SK-N-SH treated with all-trans-retinoic acid at 6 μM for 48 hours (cell line): Measurements from ENCODE around the gene DPEP2NB.

ENCODE experiments used
- CSDC2 ChIP-seq: fragments of 250-450 bp; sonication (Bioruptor Pico); IDR thresholded peaks from 2 replicates; pipeline ENCODE4 v1.5.0; 2020; ENCODE audit warnings: mild to moderate bottlenecking, moderate library complexity
- ESRRG ChIP-seq: fragments of 250-450 bp; sonication (Bioruptor Pico); IDR thresholded peaks from 2 replicates; pipeline ENCODE4 v1.6.1; 2021; ENCODE audit warnings: mild to moderate bottlenecking
- RARB ChIP-seq: fragments of 250-450 bp; sonication (Bioruptor Pico); IDR thresholded peaks from 2 replicates; pipeline ENCODE4 v1.8.0; 2021; ENCODE audit warnings: mild to moderate bottlenecking, moderate library complexity
- ZFP30 ChIP-seq: fragments of 450-650 bp; formaldehyde crosslinking; IDR thresholded peaks from 2 replicates; pipeline ENCODE4 v1.5.0; 2022; ENCODE audit warnings: mild to moderate bottlenecking, moderate library complexity
- TF ChIP-seq, protein P1 (sequence below): fragments of 250-450 bp; sonication (Bioruptor Pico); IDR thresholded peaks from 2 replicates; pipeline ENCODE4 v1.8.0; 2020; ENCODE audit warnings: mild to moderate bottlenecking, moderate library complexity, borderline replicate concordance
- TF ChIP-seq, protein P2 (sequence below): fragments of 250-450 bp; sonication (Bioruptor Pico); IDR thresholded peaks from 2 replicates; pipeline ENCODE4 v1.8.0; 2021; ENCODE audit warnings: low read depth, mild to moderate bottlenecking, moderate library complexity, borderline replicate concordance
- TF ChIP-seq, protein P3 (sequence below): fragments of 250-450 bp; sonication (Bioruptor Pico); IDR thresholded peaks from 2 replicates; pipeline ENCODE4 v1.5.1; 2020; ENCODE audit warnings: low read depth, mild to moderate bottlenecking, moderate library complexity

DNA sequence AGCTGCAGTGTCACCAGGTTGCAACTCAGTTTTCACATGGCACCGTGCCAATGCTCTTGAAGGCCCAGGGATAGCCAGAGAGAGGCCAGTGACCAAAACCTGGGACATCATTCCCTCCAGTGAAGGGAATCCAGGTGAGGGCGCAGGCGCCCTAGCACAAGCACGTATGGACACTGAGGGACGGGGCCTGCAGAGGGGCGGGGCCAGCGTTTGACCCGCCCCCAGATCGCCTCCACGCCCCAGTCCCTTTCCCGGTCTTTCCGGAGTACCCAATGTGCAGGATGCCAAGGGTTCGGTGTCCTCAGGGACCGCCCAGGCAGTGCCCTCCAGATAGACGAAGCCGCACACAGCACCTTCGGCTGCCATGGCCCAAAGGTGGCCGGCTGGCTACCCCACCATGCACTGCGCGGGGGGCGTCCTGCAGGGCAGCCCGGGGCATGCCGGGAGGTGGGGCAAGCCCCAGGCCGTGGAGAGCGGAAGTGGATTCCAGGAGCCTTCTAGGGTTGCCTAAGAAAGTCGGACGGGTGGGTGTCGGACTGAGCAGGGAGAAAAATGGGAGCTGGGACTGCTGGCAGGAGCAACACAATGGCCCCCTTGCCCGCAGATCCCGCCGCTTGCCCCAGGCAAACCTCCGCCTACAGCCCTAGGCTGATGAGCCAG is 51.9 kb downstream of the DPEP2NB start:
- TF ChIP-seq ESRRG (no peak), ZFP30 (no peak), CSDC2 (CRISPR knock-in tag) (no peak), RARB (CRISPR knock-in tag) (no peak)
- TF ChIP-seq, protein P1, sequence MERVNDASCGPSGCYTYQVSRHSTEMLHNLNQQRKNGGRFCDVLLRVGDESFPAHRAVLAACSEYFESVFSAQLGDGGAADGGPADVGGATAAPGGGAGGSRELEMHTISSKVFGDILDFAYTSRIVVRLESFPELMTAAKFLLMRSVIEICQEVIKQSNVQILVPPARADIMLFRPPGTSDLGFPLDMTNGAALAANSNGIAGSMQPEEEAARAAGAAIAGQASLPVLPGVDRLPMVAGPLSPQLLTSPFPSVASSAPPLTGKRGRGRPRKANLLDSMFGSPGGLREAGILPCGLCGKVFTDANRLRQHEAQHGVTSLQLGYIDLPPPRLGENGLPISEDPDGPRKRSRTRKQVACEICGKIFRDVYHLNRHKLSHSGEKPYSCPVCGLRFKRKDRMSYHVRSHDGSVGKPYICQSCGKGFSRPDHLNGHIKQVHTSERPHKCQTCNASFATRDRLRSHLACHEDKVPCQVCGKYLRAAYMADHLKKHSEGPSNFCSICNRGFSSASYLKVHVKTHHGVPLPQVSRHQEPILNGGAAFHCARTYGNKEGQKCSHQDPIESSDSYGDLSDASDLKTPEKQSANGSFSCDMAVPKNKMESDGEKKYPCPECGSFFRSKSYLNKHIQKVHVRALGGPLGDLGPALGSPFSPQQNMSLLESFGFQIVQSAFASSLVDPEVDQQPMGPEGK (CRISPR knock-in tag) = no peak
- TF ChIP-seq, protein P2, sequence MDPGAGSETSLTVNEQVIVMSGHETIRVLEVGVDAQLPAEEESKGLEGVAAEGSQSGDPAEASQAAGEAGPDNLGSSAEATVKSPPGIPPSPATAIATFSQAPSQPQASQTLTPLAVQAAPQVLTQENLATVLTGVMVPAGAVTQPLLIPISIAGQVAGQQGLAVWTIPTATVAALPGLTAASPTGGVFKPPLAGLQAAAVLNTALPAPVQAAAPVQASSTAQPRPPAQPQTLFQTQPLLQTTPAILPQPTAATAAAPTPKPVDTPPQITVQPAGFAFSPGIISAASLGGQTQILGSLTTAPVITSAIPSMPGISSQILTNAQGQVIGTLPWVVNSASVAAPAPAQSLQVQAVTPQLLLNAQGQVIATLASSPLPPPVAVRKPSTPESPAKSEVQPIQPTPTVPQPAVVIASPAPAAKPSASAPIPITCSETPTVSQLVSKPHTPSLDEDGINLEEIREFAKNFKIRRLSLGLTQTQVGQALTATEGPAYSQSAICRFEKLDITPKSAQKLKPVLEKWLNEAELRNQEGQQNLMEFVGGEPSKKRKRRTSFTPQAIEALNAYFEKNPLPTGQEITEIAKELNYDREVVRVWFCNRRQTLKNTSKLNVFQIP = no peak
- TF ChIP-seq, protein P3, sequence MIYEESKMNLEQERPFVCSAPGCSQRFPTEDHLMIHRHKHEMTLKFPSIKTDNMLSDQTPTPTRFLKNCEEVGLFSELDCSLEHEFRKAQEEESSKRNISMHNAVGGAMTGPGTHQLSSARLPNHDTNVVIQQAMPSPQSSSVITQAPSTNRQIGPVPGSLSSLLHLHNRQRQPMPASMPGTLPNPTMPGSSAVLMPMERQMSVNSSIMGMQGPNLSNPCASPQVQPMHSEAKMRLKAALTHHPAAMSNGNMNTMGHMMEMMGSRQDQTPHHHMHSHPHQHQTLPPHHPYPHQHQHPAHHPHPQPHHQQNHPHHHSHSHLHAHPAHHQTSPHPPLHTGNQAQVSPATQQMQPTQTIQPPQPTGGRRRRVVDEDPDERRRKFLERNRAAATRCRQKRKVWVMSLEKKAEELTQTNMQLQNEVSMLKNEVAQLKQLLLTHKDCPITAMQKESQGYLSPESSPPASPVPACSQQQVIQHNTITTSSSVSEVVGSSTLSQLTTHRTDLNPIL = no peak
